ENCODE data around the gene C6orf141.
"Not testable (repeated sequence)": the region's sequence is repeated elsewhere in the genome, so short reads cannot be mapped to it uniquely, and the experiment has no call there.

Gene C6orf141

GRCh38 chr6:49579649-49580048 is 29.2 kb downstream of the C6orf141 start:
- DNase-seq = no peak

GRCh38 chr6:49582529-49582928 is 32.1 kb downstream of the C6orf141 start:
- DNase-seq = no peak

- not testable (repeated sequence) for DNase-seq
These were observed 36.8 kb downstream of the C6orf141 start for GRCh38 chr6:49587262-49587661.
